ENCODE results near the gene PAX2.

The PAX2 gene

GRCh38 chr10:100741378-100742075 is 3.9 kb upstream of the PAX2 start:
- no peak for DNase-seq (ENCODE audit: low read depth)
- TF ChIP-seq CTCF (conservative IDR thresholded peaks at IDR 0.05; ENCODE audit: low read length): no peak
- no peak overlapping the region for H3K4me3 ChIP-seq (ENCODE audit: low read length)

- H3K4me3 ChIP-seq (ENCODE audit: low read length): no peak overlapping the region
- no peak for DNase-seq (ENCODE audit: low read depth)
- no peak for TF ChIP-seq CTCF (conservative IDR thresholded peaks at IDR 0.05; ENCODE audit: low read length)
Observed at GRCh38 chr10:100742076-100742771, 3.2 kb upstream of the PAX2 start.

GRCh38 chr10:100742936-100743335 is 2.4 kb upstream of the PAX2 start:
- TF ChIP-seq CTCF (conservative IDR thresholded peaks at IDR 0.05; ENCODE audit: low read length): no peak

GRCh38 chr10:100743626-100744135 is 1.7 kb upstream of the PAX2 start:
- no peak overlapping the region for H3K4me3 ChIP-seq (ENCODE audit: low read length)
- DNase-seq (ENCODE audit: low read depth): peak; percentile 58
- peak; percentile 62 for TF ChIP-seq CTCF (conservative IDR thresholded peaks at IDR 0.05; ENCODE audit: low read length)

More at GRCh38 chr10:100742936-100743335, 2.4 kb upstream of the PAX2 start:
- no peak for DNase-seq (ENCODE audit: low read depth)
- H3K4me3 ChIP-seq (ENCODE audit: low read length): no peak overlapping the region

- H3K4me3 ChIP-seq (ENCODE audit: low read length): no peak overlapping the region
Observed at GRCh38 chr10:100744136-100744986, 1.0 kb upstream of the PAX2 start.

More at GRCh38 chr10:100744136-100744986, 1.0 kb upstream of the PAX2 start:
- no peak for TF ChIP-seq CTCF (conservative IDR thresholded peaks at IDR 0.05; ENCODE audit: low read length)
- DNase-seq (ENCODE audit: low read depth): no peak

Measured in AG10803 (cell line).